Testis (tissue), 3 donors: Measurements from ENCODE around the gene TCF4. TPM values are rescaled to one million over a fixed set of nuclear protein-coding genes. Genes with fewer than 3 reads are reported as not detected.

Experiments
- DNase-seq: peaks from one replicate; pipeline ENCODE4 v3.0.0-alpha.2; 2019
- H3K27ac ChIP-seq, 2 donors: fragments of 200-600 bp; sonication (generic); one replicate each; pipeline ENCODE4 v1.5.1; 2019
- H3K27me3 ChIP-seq: fragments of 200-600 bp; sonication (generic); one replicate; pipeline ENCODE4 v1.5.1; 2019
- H3K36me3 ChIP-seq: fragments of 200-600 bp; sonication (generic); one replicate; pipeline ENCODE4 v1.5.1; 2017; ENCODE audit warnings: low read depth; ENCODE audit errors: missing control alignments
- H3K4me1 ChIP-seq: fragments of 200-600 bp; sonication (generic); one replicate; pipeline ENCODE4 v1.5.1; 2019
- H3K4me3 ChIP-seq, 2 donors: fragments of 200-600 bp; sonication (generic); one replicate each; pipeline ENCODE4 v1.5.1; 2017 to 2019
- H3K9me3 ChIP-seq: fragments of 200-600 bp; sonication (generic); one replicate; pipeline ENCODE4 v1.5.1; 2017
- POLR2A ChIP-seq: fragments of 450-650 bp; IDR thresholded peaks from one replicate; pipeline ENCODE4 v1.6.1; 2017; ENCODE audit warnings: antibody characterized with exemption, mild to moderate bottlenecking, moderate library complexity
- WGBS, 2 donors: methylation state at CpG; one replicate each; pipeline ENCODE4 v1.1.5; 2018; 5-methylcytosine and 5-hydroxymethylcytosine counted together
- intact Hi-C: fragments of 100-400 bp; cut with DNase I; formaldehyde crosslinking; loops from one replicate; pipeline ENCODE4 v1.15.1; 2023; ENCODE audit warnings: low total_unique reads
- polyA plus RNA-seq: library from polyadenylated mRNA; stranded (reverse); fragments of 350-450 nt; fragmentation: Illumina TruSeq; extraction: RNeasy Lipid Tissue Mini Kit (QIAGEN cat#74804); gene quantifications from one replicate; pipeline ENCODE4 v1.2.3, GENCODE V29; 2014; ENCODE audit warnings: low read depth, low replicate concordance; ENCODE audit not compliant: insufficient read depth
- total RNA-seq, 2 donors: library from RNA; depleted of rRNA; stranded (reverse); fragments of >200 nt; gene quantifications; one replicate each; pipeline ENCODE4 v1.2.3, GENCODE V29; 2016
- TF ChIP-seq, protein P1 (sequence below), 3 experiments: fragments of 450-650 bp in 2 of 3; fragments of 200-600 bp in 1 of 3; sonication (generic) in 1 of 3; IDR thresholded peaks; one replicate each; pipeline ENCODE4 v1.5.1; 2016 to 2019; ENCODE audit warnings: antibody characterized with exemption in 3 of 3, mild to moderate bottlenecking in 2 of 3, moderate library complexity in 1 of 3

Gene TCF4
- total and polyA plus RNA-seq, 3 donors from 2014 or later = 50.8 to 122 (median 110) TPM

- Histone ChIP-seq H3K27me3 (no peaks in the 10 kb centered on the region), H3K4me3 (no peak overlapping the region), H3K27ac (no peak overlapping the region), H3K9me3 (no peaks in the 10 kb centered on the region), H3K36me3 (no peaks in the 10 kb centered on the region), H3K4me1 (no peaks in the 10 kb centered on the region)
- WGBS, 2 donors = 62 to 76% methylated on average over 11 of the region's 11 CpGs
- TF ChIP-seq POLR2A = no peak
- TF ChIP-seq, protein P1, sequence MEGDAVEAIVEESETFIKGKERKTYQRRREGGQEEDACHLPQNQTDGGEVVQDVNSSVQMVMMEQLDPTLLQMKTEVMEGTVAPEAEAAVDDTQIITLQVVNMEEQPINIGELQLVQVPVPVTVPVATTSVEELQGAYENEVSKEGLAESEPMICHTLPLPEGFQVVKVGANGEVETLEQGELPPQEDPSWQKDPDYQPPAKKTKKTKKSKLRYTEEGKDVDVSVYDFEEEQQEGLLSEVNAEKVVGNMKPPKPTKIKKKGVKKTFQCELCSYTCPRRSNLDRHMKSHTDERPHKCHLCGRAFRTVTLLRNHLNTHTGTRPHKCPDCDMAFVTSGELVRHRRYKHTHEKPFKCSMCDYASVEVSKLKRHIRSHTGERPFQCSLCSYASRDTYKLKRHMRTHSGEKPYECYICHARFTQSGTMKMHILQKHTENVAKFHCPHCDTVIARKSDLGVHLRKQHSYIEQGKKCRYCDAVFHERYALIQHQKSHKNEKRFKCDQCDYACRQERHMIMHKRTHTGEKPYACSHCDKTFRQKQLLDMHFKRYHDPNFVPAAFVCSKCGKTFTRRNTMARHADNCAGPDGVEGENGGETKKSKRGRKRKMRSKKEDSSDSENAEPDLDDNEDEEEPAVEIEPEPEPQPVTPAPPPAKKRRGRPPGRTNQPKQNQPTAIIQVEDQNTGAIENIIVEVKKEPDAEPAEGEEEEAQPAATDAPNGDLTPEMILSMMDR (IDR thresholded peaks at IDR 0.05) = no peak
- no peak for DNase-seq
- intact Hi-C loops = no loop called here
These were observed 285.7 kb downstream of the TCF4 start for GRCh38 chr18:55302167-55302833.

GRCh38 chr18:55301824-55302166 is 286.2 kb downstream of the TCF4 start:
- H3K27ac ChIP-seq = no peak overlapping the region
- H3K9me3 ChIP-seq = no peaks in the 10 kb centered on the region
- 60 to 79% methylated on average over 8 of the region's 8 CpGs for WGBS, 2 donors
- H3K36me3 ChIP-seq = no peaks in the 10 kb centered on the region
- no peak overlapping the region for H3K4me3 ChIP-seq
- no peaks in the 10 kb centered on the region for H3K27me3 ChIP-seq
- DNase-seq = no peak
- no peak for TF ChIP-seq POLR2A
- TF ChIP-seq, protein P1 (IDR thresholded peaks at IDR 0.05) = no peak
- no peaks in the 10 kb centered on the region for H3K4me1 ChIP-seq
- intact Hi-C loops = no loop called here

GRCh38 chr18:55300936-55301531 is 287.0 kb downstream of the TCF4 start:
- H3K27me3 ChIP-seq = no peaks in the 10 kb centered on the region
- no peak for TF ChIP-seq POLR2A
- TF ChIP-seq, protein P1 (IDR thresholded peaks at IDR 0.05) = no peak
- no peaks in the 10 kb centered on the region for H3K9me3 ChIP-seq
- DNase-seq = no peak
- H3K27ac ChIP-seq = no peak overlapping the region
- no peak overlapping the region for H3K4me3 ChIP-seq
- no peaks in the 10 kb centered on the region for H3K36me3 ChIP-seq
- H3K4me1 ChIP-seq = no peaks in the 10 kb centered on the region
- intact Hi-C loops = no loop called here
- WGBS, 2 donors = 65 to 70% methylated on average over 14 of the region's 14 CpGs

- Histone ChIP-seq H3K36me3 (no peaks in the 10 kb centered on the region), H3K4me1 (no peaks in the 10 kb centered on the region), H3K9me3 (no peaks in the 10 kb centered on the region), H3K27me3 (no peaks in the 10 kb centered on the region), H3K27ac (no peak overlapping the region), H3K4me3 (no peak overlapping the region)
- no peak for DNase-seq
- WGBS, 2 donors = 77 to 83% methylated on average over 9 to 11 of the region's 11 CpGs
- TF ChIP-seq POLR2A = no peak
- TF ChIP-seq, protein P1 (IDR thresholded peaks at IDR 0.05) = no peak
- intact Hi-C loops = no loop called here
These were observed 287.5 kb downstream of the TCF4 start for GRCh38 chr18:55300421-55300935.
